Measurements from ENCODE around the gene HIC1. TPM values are rescaled to one million over a fixed set of nuclear protein-coding genes. Genes with fewer than 3 reads are reported as not detected.

HIC1 gene
- total RNA-seq, 1 experiment from 2014 or later: 28.8 TPM

- H3K9me3 ChIP-seq (replicated peaks): no peaks in the 10 kb centered on the region
- no peak for DNase-seq (ENCODE audit: low read depth in 1 of 2, low spot score in 2 of 2)
- peaks cover 83% of the 10 kb centered on the region for H3K36me3 ChIP-seq
- H3K4me3 ChIP-seq: no peak overlapping the region
- peak overlapping the region; percentile 97; the same call in 1 of the 2 replicates for H3K27ac ChIP-seq
- H3K27me3 ChIP-seq (replicated peaks): no peaks in the 10 kb centered on the region
- H3K4me1 ChIP-seq (replicated peaks): peaks cover 66% of the 10 kb centered on the region
These were observed 9.2 kb downstream of the HIC1 start for GRCh38 chr17:2064147-2064489.

DNA sequence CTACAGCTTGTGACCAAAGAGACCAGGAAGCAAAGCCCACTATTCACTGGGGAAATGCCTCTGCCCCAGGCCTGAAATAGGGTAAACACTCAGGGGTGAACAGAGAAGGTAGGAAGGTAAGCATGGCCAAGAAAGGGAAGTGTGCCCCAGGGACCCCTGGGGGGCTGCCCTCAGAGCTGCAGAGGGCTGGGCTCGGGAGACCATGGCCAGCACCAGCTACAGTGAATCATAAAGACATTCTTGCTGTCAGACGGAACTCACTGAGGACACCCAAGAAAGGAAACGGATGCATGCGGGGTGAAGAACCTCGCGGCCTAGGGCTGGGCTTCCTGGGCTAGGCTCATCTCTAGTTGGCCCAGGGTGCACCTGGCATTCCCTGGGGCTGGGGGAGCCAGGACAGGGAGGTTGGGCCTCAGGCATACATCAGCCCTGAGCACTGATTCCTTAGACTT lies 9.6 kb downstream of the HIC1 start:
- H3K9me3 ChIP-seq (replicated peaks): no peaks in the 10 kb centered on the region
- H3K36me3 ChIP-seq: peaks cover 79% of the 10 kb centered on the region
- no peak for DNase-seq (ENCODE audit: low read depth in 1 of 2, low spot score in 2 of 2)
- no peak overlapping the region for H3K4me3 ChIP-seq
- H3K4me1 ChIP-seq (replicated peaks): peaks cover 71% of the 10 kb centered on the region
- no peaks in the 10 kb centered on the region for H3K27me3 ChIP-seq (replicated peaks)
- H3K27ac ChIP-seq: peak overlapping the region; percentile 97

- Histone ChIP-seq H3K27me3 (replicated peaks) (no peaks in the 10 kb centered on the region), H3K9me3 (replicated peaks) (no peaks in the 10 kb centered on the region), H3K4me3 (no peak overlapping the region), H3K36me3 (peaks cover 73% of the 10 kb centered on the region), H3K4me1 (replicated peaks) (peaks cover 77% of the 10 kb centered on the region), H3K27ac (peak overlapping the region; percentile 97)
- peak; percentile 88 to 90 for DNase-seq (ENCODE audit: low read depth in 1 of 2, low spot score in 2 of 2)
These were observed 10.3 kb downstream of the HIC1 start for GRCh38 chr17:2064980-2065785.

GRCh38 chr17:2065949-2066400 lies 11.1 kb downstream of the HIC1 start:
- Histone ChIP-seq H3K4me3 (no peak overlapping the region), H3K36me3 (peaks cover 65% of the 10 kb centered on the region), H3K27ac (peak overlapping the region; percentile 97), H3K4me1 (replicated peaks) (peaks cover 82% of the 10 kb centered on the region), H3K9me3 (replicated peaks) (no peaks in the 10 kb centered on the region), H3K27me3 (replicated peaks) (no peaks in the 10 kb centered on the region)
- DNase-seq (ENCODE audit: low read depth in 1 of 2, low spot score in 2 of 2): no peak

DNA sequence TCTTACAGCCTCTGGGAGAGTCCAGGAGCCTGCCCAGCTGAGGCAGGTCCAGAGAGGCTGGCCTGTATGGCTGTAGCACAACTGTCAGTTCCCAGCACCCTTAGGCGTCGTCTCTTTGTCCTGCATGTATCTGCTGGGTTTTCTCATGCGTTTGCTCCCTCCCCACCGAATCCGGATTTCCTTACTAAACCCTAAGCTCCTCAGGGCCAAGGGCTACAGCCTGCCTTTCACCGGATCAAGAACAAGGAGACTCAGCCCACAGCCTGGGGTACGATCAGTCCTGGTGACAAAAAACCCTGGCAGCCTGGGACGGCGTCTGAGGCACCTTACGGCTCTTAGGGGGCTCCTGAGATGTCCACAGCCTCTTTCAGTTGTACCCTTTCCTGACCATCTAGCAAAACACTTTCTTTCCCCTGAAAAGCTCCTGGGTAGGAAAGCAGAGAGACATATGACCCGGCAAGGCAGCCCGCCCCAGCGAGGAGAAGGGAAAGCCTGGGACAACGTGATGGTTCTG lies 12.2 kb downstream of the HIC1 start:
- Histone ChIP-seq H3K27me3 (replicated peaks) (no peaks in the 10 kb centered on the region), H3K27ac (peak overlapping the region; percentile 97), H3K4me3 (no peak overlapping the region), H3K36me3 (peaks cover 53% of the 10 kb centered on the region), H3K4me1 (replicated peaks) (peaks cover 91% of the 10 kb centered on the region), H3K9me3 (replicated peaks) (no peaks in the 10 kb centered on the region)
- DNase-seq (ENCODE audit: low read depth in 1 of 2, low spot score in 2 of 2): no peak

- no peaks in the 10 kb centered on the region for H3K9me3 ChIP-seq (replicated peaks)
- no peak overlapping the region for H3K4me3 ChIP-seq
- peak in 1 of 2 experiments; percentile 75 for DNase-seq (ENCODE audit: low read depth in 1 of 2, low spot score in 2 of 2)
- peaks cover 91% of the 10 kb centered on the region for H3K4me1 ChIP-seq (replicated peaks)
- no peaks in the 10 kb centered on the region for H3K27me3 ChIP-seq (replicated peaks)
- H3K27ac ChIP-seq: peak overlapping the region; percentile 97
- H3K36me3 ChIP-seq: peaks cover 48% of the 10 kb centered on the region
These were observed 12.7 kb downstream of the HIC1 start for GRCh38 chr17:2067608-2068024.

GRCh38 chr17:2068031-2068518 lies 13.2 kb downstream of the HIC1 start:
- Histone ChIP-seq H3K4me1 (replicated peaks) (peaks cover 91% of the 10 kb centered on the region), H3K9me3 (replicated peaks) (no peaks in the 10 kb centered on the region), H3K27me3 (replicated peaks) (no peaks in the 10 kb centered on the region), H3K36me3 (peaks cover 44% of the 10 kb centered on the region), H3K27ac (peak overlapping the region; percentile 97), H3K4me3 (no peak overlapping the region)
- peak; percentile 96 to 97 for DNase-seq (ENCODE audit: low read depth in 1 of 2, low spot score in 2 of 2)

DNA sequence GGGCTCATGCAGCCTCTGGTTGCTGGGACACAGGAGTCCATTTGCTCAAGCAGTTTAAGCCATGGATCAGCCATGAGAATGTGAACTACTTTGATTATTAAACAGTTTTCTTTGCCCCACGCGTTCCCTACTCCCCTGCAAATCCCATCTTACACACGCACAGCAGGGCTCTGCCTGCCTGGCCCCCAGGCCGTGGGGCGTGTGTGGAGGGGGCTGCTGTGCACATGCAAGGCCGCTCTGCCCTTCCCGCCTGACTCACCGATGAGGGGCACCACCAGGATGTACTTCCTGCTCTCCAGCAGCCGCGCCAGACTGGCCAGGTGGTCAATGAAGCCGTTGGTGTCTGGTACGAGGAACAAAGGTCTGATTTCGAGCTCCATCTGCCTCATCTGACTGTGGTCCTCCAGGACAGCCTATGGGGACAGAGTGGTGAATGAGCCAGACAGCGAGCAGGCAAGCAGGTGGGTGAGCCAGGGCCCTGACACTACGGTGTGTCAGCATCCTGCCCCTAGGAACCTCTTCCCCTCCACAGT lies 13.7 kb downstream of the HIC1 start:
- Histone ChIP-seq H3K27me3 (replicated peaks) (no peaks in the 10 kb centered on the region), H3K4me1 (replicated peaks) (peaks cover 92% of the 10 kb centered on the region), H3K9me3 (replicated peaks) (no peaks in the 10 kb centered on the region), H3K4me3 (peak overlapping the region; percentile 3), H3K27ac (peak overlapping the region; percentile 97), H3K36me3 (peaks cover 39% of the 10 kb centered on the region)
- DNase-seq (ENCODE audit: low read depth in 1 of 2, low spot score in 2 of 2): peak; percentile 95

- peak overlapping the region; percentile 97 for H3K27ac ChIP-seq
- peaks cover 20% of the 10 kb centered on the region for H3K36me3 ChIP-seq
- peak; percentile 91 to 92 for DNase-seq (ENCODE audit: low read depth in 1 of 2, low spot score in 2 of 2)
- peaks cover 88% of the 10 kb centered on the region for H3K4me1 ChIP-seq (replicated peaks)
- no peaks in the 10 kb centered on the region for H3K27me3 ChIP-seq (replicated peaks)
- H3K4me3 ChIP-seq: no peak overlapping the region; the same call in 1 of the 2 replicates
- no peaks in the 10 kb centered on the region for H3K9me3 ChIP-seq (replicated peaks)
These were observed 15.5 kb downstream of the HIC1 start for GRCh38 chr17:2070241-2071023.

DNA sequence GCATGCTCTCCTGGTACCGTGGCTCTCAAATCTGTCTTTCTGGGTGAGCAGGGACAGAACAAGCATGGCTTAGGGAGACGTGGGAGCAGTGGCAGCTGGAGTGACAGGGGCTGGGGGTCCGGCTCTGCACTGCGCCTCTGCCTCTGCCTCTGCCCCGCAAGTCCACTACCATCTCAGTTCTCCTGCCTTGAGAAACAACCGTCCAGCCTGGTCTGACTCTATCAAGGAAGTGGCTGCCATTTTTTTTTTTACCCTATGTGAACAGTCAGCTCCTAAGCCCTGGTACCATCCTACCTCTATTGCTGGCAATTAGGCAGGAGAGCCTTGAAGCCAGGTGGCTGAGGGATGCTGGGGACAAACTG lies 16.1 kb downstream of the HIC1 start:
- no peaks in the 10 kb centered on the region for H3K9me3 ChIP-seq (replicated peaks)
- H3K27ac ChIP-seq: peak overlapping the region; percentile 97
- H3K4me1 ChIP-seq (replicated peaks): peaks cover 88% of the 10 kb centered on the region
- DNase-seq (ENCODE audit: low read depth in 1 of 2, low spot score in 2 of 2): no peak
- no peaks in the 10 kb centered on the region for H3K27me3 ChIP-seq (replicated peaks)
- peaks cover 19% of the 10 kb centered on the region for H3K36me3 ChIP-seq
- peak overlapping the region; percentile 18 for H3K4me3 ChIP-seq

- no peaks in the 10 kb centered on the region for H3K9me3 ChIP-seq (replicated peaks)
- peaks cover 88% of the 10 kb centered on the region for H3K4me1 ChIP-seq (replicated peaks)
- peak overlapping the region; percentile 18 for H3K4me3 ChIP-seq
- no peaks in the 10 kb centered on the region for H3K27me3 ChIP-seq (replicated peaks)
- peaks cover 12% of the 10 kb centered on the region for H3K36me3 ChIP-seq
- H3K27ac ChIP-seq: peak overlapping the region; percentile 97
- DNase-seq (ENCODE audit: low read depth in 1 of 2, low spot score in 2 of 2): peak; percentile 93 to 94
These were observed 16.8 kb downstream of the HIC1 start for GRCh38 chr17:2071455-2072281.

DNA sequence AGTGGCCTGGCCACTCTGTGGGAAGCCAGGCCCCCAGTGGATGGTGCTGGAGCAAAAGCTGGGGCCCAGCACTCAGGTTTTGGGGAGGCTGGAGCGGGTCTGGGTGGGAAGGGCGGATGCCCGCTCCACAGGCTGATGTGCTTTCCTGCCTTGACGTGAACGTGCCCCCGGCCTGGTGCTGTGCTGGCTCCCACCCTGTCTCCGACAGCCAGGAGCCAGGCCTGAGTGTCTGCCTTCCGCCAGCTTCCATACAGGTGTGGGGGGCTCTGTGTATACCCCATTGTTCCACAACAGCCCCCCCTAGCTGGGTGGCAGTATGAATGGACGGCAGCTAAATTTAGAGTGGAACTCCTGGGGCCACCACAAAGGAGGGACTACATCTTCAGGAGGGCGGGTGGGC lies 20.0 kb downstream of the HIC1 start:
- peaks cover 31% of the 10 kb centered on the region for H3K36me3 ChIP-seq

More for the DNA sequence above, 20.0 kb downstream of the HIC1 start:
- no peak overlapping the region for H3K4me3 ChIP-seq
- no peak for DNase-seq (ENCODE audit: low read depth in 1 of 2, low spot score in 2 of 2)
- no peaks in the 10 kb centered on the region for H3K27me3 ChIP-seq (replicated peaks)
- peak overlapping the region; percentile 31; the same call in 1 of the 2 replicates for H3K27ac ChIP-seq
- no peaks in the 10 kb centered on the region for H3K9me3 ChIP-seq (replicated peaks)
- H3K4me1 ChIP-seq (replicated peaks): peaks cover 68% of the 10 kb centered on the region

Data from SJSA1 (cell line).